IMR-90 (cell line): Measurements from ENCODE around the gene IQGAP2. TPM values are rescaled to one million over a fixed set of nuclear protein-coding genes. Genes with fewer than 3 reads are reported as not detected.

Experiments
- ATAC-seq: fragments of 200-7000 bp; cut with Tn5 transposase; 2 replicates; pipeline ENCODE4 v1.9.1; 2020; ENCODE audit warnings: low read depth, mild to moderate bottlenecking, moderate library complexity
- BruUV-seq: library from RNA; stranded (reverse); fragments of 400-500 nt; replicated peaks from 2 replicates; lab custom pipeline; 2021; lab: Mats Ljungman, UMichigan
- CTCF ChIA-PET: fragments of 300-600 bp; formaldehyde crosslinking; extraction: SDS; loops from one replicate; lab custom pipeline; 2021; ENCODE audit warnings: antibody characterized with exemption; lab: Yijun Ruan, JAX
- POLR2A ChIA-PET: fragments of 300-600 bp; sonication (Branson Sonifier 250); formaldehyde crosslinking; loops from one replicate; lab custom pipeline; 2022; ENCODE audit warnings: antibody characterized with exemption; ENCODE audit not compliant: unreplicated experiment; lab: Charles Lee
- DNase-seq: peaks from one replicate; pipeline ENCODE4 v3.0.0; 2013
- H2AFZ ChIP-seq: replicated peaks from 2 replicates; pipeline ENCODE3; 2013; ENCODE audit warnings: low read length, mild to moderate bottlenecking; ENCODE audit not compliant: poor library complexity
- H2AK5ac ChIP-seq: 2 replicates; pipeline ENCODE4 v1.6.1; 2013; ENCODE audit warnings: low read depth, low read length, inconsistent platforms
- H2AK9ac ChIP-seq: replicated peaks from 2 replicates; pipeline ENCODE3; 2013; ENCODE audit warnings: mild to moderate bottlenecking, low read depth, low read length, moderate library complexity; ENCODE audit not compliant: poor library complexity
- H2BK120ac ChIP-seq: 2 replicates; pipeline ENCODE4 v1.6.1; 2013; ENCODE audit warnings: low read depth, low read length, inconsistent platforms
- H2BK15ac ChIP-seq: 3 replicates; pipeline ENCODE4 v1.6.1; 2013; ENCODE audit warnings: low read depth, low read length, inconsistent platforms
- H2BK20ac ChIP-seq: 2 replicates; pipeline ENCODE4 v1.6.1; 2013; ENCODE audit warnings: low read depth, mild to moderate bottlenecking, inconsistent platforms, low read length, moderate library complexity
- H2BK5ac ChIP-seq: 2 replicates; pipeline ENCODE4 v1.6.1; 2013; ENCODE audit warnings: mild to moderate bottlenecking, low read depth, low read length, inconsistent platforms; ENCODE audit not compliant: poor library complexity, severe bottlenecking
- H3K14ac ChIP-seq: replicated peaks from 2 replicates; pipeline ENCODE4 v1.6.1; 2013; ENCODE audit warnings: low read depth, low read length, inconsistent platforms
- H3K18ac ChIP-seq: 2 replicates; pipeline ENCODE4 v1.6.1; 2013; ENCODE audit warnings: low read depth, low read length, control low read depth
- H3K23ac ChIP-seq: 2 replicates; pipeline ENCODE4 v1.6.1; 2013; ENCODE audit warnings: low read depth, low read length, inconsistent platforms
- H3K27ac ChIP-seq: 2 replicates; pipeline ENCODE4 v1.5.1; 2013; ENCODE audit warnings: mild to moderate bottlenecking, control low read depth, low read length; ENCODE audit not compliant: insufficient read depth
- H3K27me3 ChIP-seq: 2 replicates; pipeline ENCODE4 v1.6.1; 2013; ENCODE audit warnings: low read length; ENCODE audit not compliant: control insufficient read depth, insufficient read depth
- H3K36me3 ChIP-seq: 2 replicates; pipeline ENCODE4 v1.6.1; 2013; ENCODE audit warnings: low read length, mixed read lengths; ENCODE audit not compliant: control insufficient read depth, insufficient read depth
- H3K4ac ChIP-seq: 2 replicates; pipeline ENCODE4 v1.6.1; 2013; ENCODE audit warnings: low read depth, low read length, inconsistent platforms
- H3K4me1 ChIP-seq: 2 replicates; pipeline ENCODE4 v1.6.1; 2013; ENCODE audit warnings: low read length, mixed read lengths; ENCODE audit not compliant: control insufficient read depth, insufficient read depth
- H3K4me2 ChIP-seq: 2 replicates; pipeline ENCODE4 v1.6.1; 2013; ENCODE audit warnings: low read depth, mild to moderate bottlenecking, control low read depth, low read length, moderate library complexity
- H3K4me3 ChIP-seq: 2 replicates; pipeline ENCODE4 v1.5.1; 2013; ENCODE audit warnings: low read depth, mild to moderate bottlenecking, control low read depth, low read length, moderate library complexity; ENCODE audit not compliant: insufficient read depth
- H3K56ac ChIP-seq: 2 replicates; pipeline ENCODE4 v1.6.1; 2013; ENCODE audit warnings: low read length, inconsistent platforms; ENCODE audit not compliant: insufficient read depth; ENCODE audit errors: extremely low read depth
- H3K79me1 ChIP-seq, 2 experiments: 2 replicates each; pipeline ENCODE4 v1.6.1; 2013; ENCODE audit warnings: low read length in 2 of 2, inconsistent platforms in 1 of 2, low read depth in 1 of 2
- H3K9ac ChIP-seq: 2 replicates; pipeline ENCODE4 v1.6.1; 2013; ENCODE audit warnings: low read depth, low read length, control low read depth
- H3K9me1 ChIP-seq: 2 replicates; pipeline ENCODE4 v1.6.1; 2013; ENCODE audit warnings: low read length, inconsistent platforms; ENCODE audit not compliant: insufficient read depth
- H3K9me3 ChIP-seq: 2 replicates; pipeline ENCODE4 v1.6.1; 2013; ENCODE audit warnings: low read length; ENCODE audit not compliant: control insufficient read depth, insufficient read depth
- H4K20me1 ChIP-seq: 2 replicates; pipeline ENCODE4 v1.6.1; 2013; ENCODE audit warnings: low read length, inconsistent platforms; ENCODE audit not compliant: insufficient read depth
- H4K5ac ChIP-seq: 2 replicates; pipeline ENCODE4 v1.6.1; 2013; ENCODE audit warnings: mild to moderate bottlenecking, low read depth, low read length, control low read depth
- H4K8ac ChIP-seq, 2 experiments: 2 replicates each; pipeline ENCODE4 v1.6.1; 2013; ENCODE audit warnings: low read depth in 2 of 2, low read length in 2 of 2, control low read depth in 1 of 2, inconsistent platforms in 1 of 2
- H4K91ac ChIP-seq: 2 replicates; pipeline ENCODE4 v1.6.1; 2013; ENCODE audit warnings: low read depth, low read length, inconsistent platforms; ENCODE audit not compliant: insufficient read depth
- CEBPB ChIP-seq: IDR thresholded peaks from 2 replicates; pipeline ENCODE4 v1.6.1; 2012; ENCODE audit warnings: low read depth, low read length, improper control_type of control experiment
- CHD1 ChIP-seq: IDR thresholded peaks from 2 replicates; pipeline ENCODE4 v1.6.1; 2012; ENCODE audit warnings: low read depth, low read length, improper control_type of control experiment
- CTCF ChIP-seq: conservative IDR thresholded peaks from 2 replicates; pipeline ENCODE4 v1.5.1; 2012; ENCODE audit warnings: mild to moderate bottlenecking, low read depth, low read length, improper control_type of control experiment
- FOS ChIP-seq: fragments of 150-350 bp; IDR thresholded peaks from 2 replicates; pipeline ENCODE4 v1.6.1; 2016; ENCODE audit warnings: low read depth, low read length
- MAFK ChIP-seq: IDR thresholded peaks from 2 replicates; pipeline ENCODE4 v1.6.1; 2012; ENCODE audit warnings: low read depth, low read length, improper control_type of control experiment
- MAZ ChIP-seq: IDR thresholded peaks from 2 replicates; pipeline ENCODE4 v1.6.1; 2012; ENCODE audit warnings: low read depth, mild to moderate bottlenecking, low read length, improper control_type of control experiment, moderate library complexity, borderline replicate concordance
- MXI1 ChIP-seq: IDR thresholded peaks from 2 replicates; pipeline ENCODE4 v1.6.1; 2012; ENCODE audit warnings: low read depth, mild to moderate bottlenecking, low read length, moderate library complexity, borderline replicate concordance
- NFE2L2 ChIP-seq: fragments of 150-350 bp; IDR thresholded peaks from 2 replicates; pipeline ENCODE4 v1.6.1; 2016; ENCODE audit warnings: low read depth, mild to moderate bottlenecking, low read length
- POLR2A ChIP-seq: IDR thresholded peaks from 2 replicates; pipeline ENCODE4 v1.6.1; 2012; ENCODE audit warnings: mild to moderate bottlenecking, low read depth, low read length
- RAD21 ChIP-seq: IDR thresholded peaks from 2 replicates; pipeline ENCODE4 v1.6.1; 2012; ENCODE audit warnings: low read length, improper control_type of control experiment
- RCOR1 ChIP-seq: IDR thresholded peaks from 2 replicates; pipeline ENCODE4 v1.6.1; 2012; ENCODE audit warnings: mild to moderate bottlenecking, low read length, improper control_type of control experiment; ENCODE audit not compliant: insufficient replicate concordance
- RFX5 ChIP-seq: IDR thresholded peaks from 2 replicates; pipeline ENCODE4 v1.8.0; 2012; ENCODE audit warnings: low read depth, mild to moderate bottlenecking, low read length, moderate library complexity
- SMC3 ChIP-seq: fragments of 150-350 bp; IDR thresholded peaks from 2 replicates; pipeline ENCODE4 v1.6.1; 2016; ENCODE audit warnings: low read depth, mild to moderate bottlenecking, antibody characterized with exemption, low read length, moderate library complexity
- USF2 ChIP-seq: fragments of 150-350 bp; IDR thresholded peaks from 2 replicates; pipeline ENCODE4 v1.6.1; 2017; ENCODE audit warnings: mild to moderate bottlenecking, antibody characterized with exemption, low read length, low read depth
- WGBS, 2 experiments: methylation state at CpG; one replicate each; pipeline versions ENCODE4 v1.1.5 to v1.1.7; 2013; ENCODE audit warnings: missing lambda C conversion rate in 2 of 2; ENCODE audit not compliant: insufficient read length in 1 of 2; ENCODE audit errors: extremely low coverage in 2 of 2; 5-methylcytosine and 5-hydroxymethylcytosine counted together
- dilution Hi-C: fragments of 300-500 bp; cut with HindIII; formaldehyde crosslinking; loops from one replicate; pipeline ENCODE4 v1.14.3; 2018; ENCODE audit warnings: low sequenced_read_pairs; ENCODE audit not compliant: unreplicated experiment
- in situ Hi-C: fragments of 300-500 bp; cut with MboI; formaldehyde crosslinking; loops from 3 replicates; pipeline ENCODE4 v1.14.3; 2019; ENCODE audit warnings: low sequenced_read_pairs, inconsistent platforms, mixed read lengths
- intact Hi-C: fragments of 100-400 bp; cut with micrococcal nuclease; formaldehyde crosslinking; loops from 2 replicates; pipeline ENCODE4 v1.10.0; 2022
- polyA plus RNA-seq, 3 experiments: library from polyadenylated mRNA; depleted of rRNA; stranded (reverse); fragments of >200 nt; gene quantifications; 2 replicates each; pipeline ENCODE4 v1.2.3, GENCODE V29; 2012; ENCODE audit warnings: low replicate concordance in 1 of 3
- total RNA-seq: library from RNA; depleted of rRNA; stranded (reverse); fragments of >200 nt; gene quantifications from 2 replicates; pipeline ENCODE4 v1.2.3, GENCODE V29; 2012

IQGAP2 gene
- total and polyA plus RNA-seq, 2 of the 4 experiments (the other 2 are of a cell fraction) = 0.21 to 0.36 TPM

GRCh38 chr5:76389513-76390154, 13.5 kb upstream of the IQGAP2 start:
- ATAC-seq (no peak), DNase-seq (no peak)
- dilution Hi-C loops (no loop called here), in situ Hi-C loops (no loop called here), intact Hi-C loops (no loop called here)
- Histone ChIP-seq H3K4me3 (no peak overlapping the region), H2BK5ac (no peak overlapping the region), H3K9me3 (no peaks in the 10 kb centered on the region), H2BK15ac (no peak overlapping the region), H4K5ac (no peak overlapping the region), H3K27ac (no peak overlapping the region), H2AK9ac (no peak overlapping the region), H4K20me1 (no peaks in the 10 kb centered on the region), H4K8ac (no peak overlapping the region), H3K4ac (no peak overlapping the region), H3K18ac (no peak overlapping the region), H2BK20ac (no peak overlapping the region), H3K56ac (no peak overlapping the region), H2BK120ac (no peak overlapping the region), H3K27me3 (peaks cover 5% of the 10 kb centered on the region), H3K4me2 (no peak overlapping the region), H2AK5ac (no peak overlapping the region), H3K9ac (no peak overlapping the region), H3K4me1 (no peaks in the 10 kb centered on the region), H3K23ac (no peak overlapping the region), H2AFZ (no peak overlapping the region), H4K91ac (no peak overlapping the region), H3K79me1 (no peaks in the 10 kb centered on the region), H3K14ac (no peak overlapping the region), H3K9me1 (no peaks in the 10 kb centered on the region), H3K36me3 (no peaks in the 10 kb centered on the region)
- POLR2A ChIA-PET = no interaction called here
- BruUV-seq = no TSS peak
- TF ChIP-seq CTCF (no peak), RFX5 (no peak), CHD1 (no peak), NFE2L2 (no peak), SMC3 (no peak), RCOR1 (no peak), MXI1 (no peak), RAD21 (no peak), CEBPB (no peak), MAFK (no peak), USF2 (no peak), MAZ (no peak), POLR2A (no peak), FOS (no peak)
- WGBS, 2 experiments = 52% methylated on average over 3 of the region's 13 CpGs; no CpG with 5 or more reads in 1 of the 2 experiments
- CTCF ChIA-PET = no interaction called here
